GM12892 (cell line): ENCODE data around the gene OLFML1.

Experiments used
- POLR2A ChIP-seq: IDR thresholded peaks from 2 replicates; pipeline ENCODE4 v1.6.1; 2011; ENCODE audit warnings: low read depth, low read length, control low read depth
- POLR2AphosphoS5 ChIP-seq: IDR thresholded peaks from 2 replicates; pipeline ENCODE4 v1.6.1; 2011; ENCODE audit warnings: low read depth, low read length, control low read depth

DNA sequence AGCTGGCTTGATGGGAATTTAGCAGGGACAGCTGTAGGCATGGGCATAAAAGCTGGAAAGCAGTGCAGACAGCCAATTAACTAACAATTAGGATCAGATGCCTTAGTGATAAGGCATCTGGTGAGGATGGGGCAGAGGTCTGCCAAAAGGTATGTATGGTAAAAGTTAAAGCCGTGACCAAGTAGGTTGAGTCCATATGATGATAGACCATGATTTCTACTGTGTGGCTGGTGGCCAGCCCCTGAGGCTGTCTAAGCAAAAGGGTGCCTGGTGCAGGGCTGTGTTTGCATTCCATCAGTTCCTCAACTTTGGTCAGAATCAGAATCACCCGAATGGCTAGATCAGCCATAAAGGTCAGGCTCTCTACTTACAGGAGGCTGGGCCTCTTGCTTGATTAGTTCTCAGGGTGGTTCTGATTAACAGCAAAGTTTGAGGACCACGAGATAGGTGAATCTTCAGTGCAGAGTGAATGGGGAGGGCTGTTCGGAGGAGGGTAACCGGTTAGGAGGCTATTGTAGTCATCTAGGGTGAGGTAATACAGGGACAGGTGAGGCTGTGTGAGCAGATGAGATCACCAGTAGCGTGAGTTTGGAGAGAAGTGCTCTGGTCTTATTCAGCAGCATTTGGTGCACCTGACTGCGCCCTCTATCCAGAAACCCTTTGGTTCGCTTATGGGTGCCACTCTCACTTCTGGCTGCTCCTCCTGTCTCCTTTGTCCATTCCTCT, 55.7 kb downstream of the OLFML1 start:
- TF ChIP-seq POLR2A = no peak
- TF ChIP-seq POLR2AphosphoS5 = no peak
